IMR-90 (cell line): ENCODE measurements around the gene CSGALNACT2. TPM values are rescaled to one million over a fixed set of nuclear protein-coding genes. Genes with fewer than 3 reads are reported as not detected.

ENCODE experiments used
- ATAC-seq: fragments of 200-7000 bp; cut with Tn5 transposase; 2 replicates; pipeline ENCODE4 v1.9.1; 2020; ENCODE audit warnings: low read depth, mild to moderate bottlenecking, moderate library complexity
- BruUV-seq: library from RNA; stranded (reverse); fragments of 400-500 nt; replicated peaks from 2 replicates; lab custom pipeline; 2021; lab: Mats Ljungman, UMichigan
- CTCF ChIA-PET: fragments of 300-600 bp; formaldehyde crosslinking; extraction: SDS; loops from one replicate; lab custom pipeline; 2021; ENCODE audit warnings: antibody characterized with exemption; lab: Yijun Ruan, JAX
- POLR2A ChIA-PET: fragments of 300-600 bp; sonication (Branson Sonifier 250); formaldehyde crosslinking; loops from one replicate; lab custom pipeline; 2022; ENCODE audit warnings: antibody characterized with exemption; ENCODE audit not compliant: unreplicated experiment; lab: Charles Lee
- DNase-seq: peaks from one replicate; pipeline ENCODE4 v3.0.0; 2013
- H2AFZ ChIP-seq: replicated peaks from 2 replicates; pipeline ENCODE3; 2013; ENCODE audit warnings: low read length, mild to moderate bottlenecking; ENCODE audit not compliant: poor library complexity
- H2AK5ac ChIP-seq: 2 replicates; pipeline ENCODE4 v1.6.1; 2013; ENCODE audit warnings: low read depth, low read length, inconsistent platforms
- H2AK9ac ChIP-seq: replicated peaks from 2 replicates; pipeline ENCODE3; 2013; ENCODE audit warnings: mild to moderate bottlenecking, low read depth, low read length, moderate library complexity; ENCODE audit not compliant: poor library complexity
- H2BK120ac ChIP-seq: 2 replicates; pipeline ENCODE4 v1.6.1; 2013; ENCODE audit warnings: low read depth, low read length, inconsistent platforms
- H2BK15ac ChIP-seq: 3 replicates; pipeline ENCODE4 v1.6.1; 2013; ENCODE audit warnings: low read depth, low read length, inconsistent platforms
- H2BK20ac ChIP-seq: 2 replicates; pipeline ENCODE4 v1.6.1; 2013; ENCODE audit warnings: low read depth, mild to moderate bottlenecking, inconsistent platforms, low read length, moderate library complexity
- H2BK5ac ChIP-seq: 2 replicates; pipeline ENCODE4 v1.6.1; 2013; ENCODE audit warnings: mild to moderate bottlenecking, low read depth, low read length, inconsistent platforms; ENCODE audit not compliant: poor library complexity, severe bottlenecking
- H3K14ac ChIP-seq: replicated peaks from 2 replicates; pipeline ENCODE4 v1.6.1; 2013; ENCODE audit warnings: low read depth, low read length, inconsistent platforms
- H3K18ac ChIP-seq: 2 replicates; pipeline ENCODE4 v1.6.1; 2013; ENCODE audit warnings: low read depth, low read length, control low read depth
- H3K23ac ChIP-seq: 2 replicates; pipeline ENCODE4 v1.6.1; 2013; ENCODE audit warnings: low read depth, low read length, inconsistent platforms
- H3K27ac ChIP-seq: 2 replicates; pipeline ENCODE4 v1.5.1; 2013; ENCODE audit warnings: mild to moderate bottlenecking, control low read depth, low read length; ENCODE audit not compliant: insufficient read depth
- H3K27me3 ChIP-seq: 2 replicates; pipeline ENCODE4 v1.6.1; 2013; ENCODE audit warnings: low read length; ENCODE audit not compliant: control insufficient read depth, insufficient read depth
- H3K36me3 ChIP-seq: 2 replicates; pipeline ENCODE4 v1.6.1; 2013; ENCODE audit warnings: low read length, mixed read lengths; ENCODE audit not compliant: control insufficient read depth, insufficient read depth
- H3K4ac ChIP-seq: 2 replicates; pipeline ENCODE4 v1.6.1; 2013; ENCODE audit warnings: low read depth, low read length, inconsistent platforms
- H3K4me1 ChIP-seq: 2 replicates; pipeline ENCODE4 v1.6.1; 2013; ENCODE audit warnings: low read length, mixed read lengths; ENCODE audit not compliant: control insufficient read depth, insufficient read depth
- H3K4me2 ChIP-seq: 2 replicates; pipeline ENCODE4 v1.6.1; 2013; ENCODE audit warnings: low read depth, mild to moderate bottlenecking, control low read depth, low read length, moderate library complexity
- H3K4me3 ChIP-seq: 2 replicates; pipeline ENCODE4 v1.5.1; 2013; ENCODE audit warnings: low read depth, mild to moderate bottlenecking, control low read depth, low read length, moderate library complexity; ENCODE audit not compliant: insufficient read depth
- H3K56ac ChIP-seq: 2 replicates; pipeline ENCODE4 v1.6.1; 2013; ENCODE audit warnings: low read length, inconsistent platforms; ENCODE audit not compliant: insufficient read depth; ENCODE audit errors: extremely low read depth
- H3K79me1 ChIP-seq, 2 experiments: 2 replicates each; pipeline ENCODE4 v1.6.1; 2013; ENCODE audit warnings: low read length in 2 of 2, inconsistent platforms in 1 of 2, low read depth in 1 of 2
- H3K9ac ChIP-seq: 2 replicates; pipeline ENCODE4 v1.6.1; 2013; ENCODE audit warnings: low read depth, low read length, control low read depth
- H3K9me1 ChIP-seq: 2 replicates; pipeline ENCODE4 v1.6.1; 2013; ENCODE audit warnings: low read length, inconsistent platforms; ENCODE audit not compliant: insufficient read depth
- H3K9me3 ChIP-seq: 2 replicates; pipeline ENCODE4 v1.6.1; 2013; ENCODE audit warnings: low read length; ENCODE audit not compliant: control insufficient read depth, insufficient read depth
- H4K20me1 ChIP-seq: 2 replicates; pipeline ENCODE4 v1.6.1; 2013; ENCODE audit warnings: low read length, inconsistent platforms; ENCODE audit not compliant: insufficient read depth
- H4K5ac ChIP-seq: 2 replicates; pipeline ENCODE4 v1.6.1; 2013; ENCODE audit warnings: mild to moderate bottlenecking, low read depth, low read length, control low read depth
- H4K8ac ChIP-seq, 2 experiments: 2 replicates each; pipeline ENCODE4 v1.6.1; 2013; ENCODE audit warnings: low read depth in 2 of 2, low read length in 2 of 2, control low read depth in 1 of 2, inconsistent platforms in 1 of 2
- H4K91ac ChIP-seq: 2 replicates; pipeline ENCODE4 v1.6.1; 2013; ENCODE audit warnings: low read depth, low read length, inconsistent platforms; ENCODE audit not compliant: insufficient read depth
- WGBS, 2 experiments: methylation state at CpG; one replicate each; pipeline versions ENCODE4 v1.1.5 to v1.1.7; 2013; ENCODE audit warnings: missing lambda C conversion rate in 2 of 2; ENCODE audit not compliant: insufficient read length in 1 of 2; ENCODE audit errors: extremely low coverage in 2 of 2; 5-methylcytosine and 5-hydroxymethylcytosine counted together
- dilution Hi-C: fragments of 300-500 bp; cut with HindIII; formaldehyde crosslinking; loops from one replicate; pipeline ENCODE4 v1.14.3; 2018; ENCODE audit warnings: low sequenced_read_pairs; ENCODE audit not compliant: unreplicated experiment
- in situ Hi-C: fragments of 300-500 bp; cut with MboI; formaldehyde crosslinking; loops from 3 replicates; pipeline ENCODE4 v1.14.3; 2019; ENCODE audit warnings: low sequenced_read_pairs, inconsistent platforms, mixed read lengths
- intact Hi-C: fragments of 100-400 bp; cut with micrococcal nuclease; formaldehyde crosslinking; loops from 2 replicates; pipeline ENCODE4 v1.10.0; 2022
- polyA plus RNA-seq, 3 experiments: library from polyadenylated mRNA; depleted of rRNA; stranded (reverse); fragments of >200 nt; gene quantifications; 2 replicates each; pipeline ENCODE4 v1.2.3, GENCODE V29; 2012; ENCODE audit warnings: low replicate concordance in 1 of 3
- total RNA-seq: library from RNA; depleted of rRNA; stranded (reverse); fragments of >200 nt; gene quantifications from 2 replicates; pipeline ENCODE4 v1.2.3, GENCODE V29; 2012
- TF ChIP-seq, protein P1 (sequence below): conservative IDR thresholded peaks from 2 replicates; pipeline ENCODE4 v1.5.1; 2012; ENCODE audit warnings: mild to moderate bottlenecking, low read depth, low read length, improper control_type of control experiment

The CSGALNACT2 gene
- total and polyA plus RNA-seq, 2 of the 4 experiments (the other 2 are of a cell fraction) = 6.5 to 13.1 TPM

DNA sequence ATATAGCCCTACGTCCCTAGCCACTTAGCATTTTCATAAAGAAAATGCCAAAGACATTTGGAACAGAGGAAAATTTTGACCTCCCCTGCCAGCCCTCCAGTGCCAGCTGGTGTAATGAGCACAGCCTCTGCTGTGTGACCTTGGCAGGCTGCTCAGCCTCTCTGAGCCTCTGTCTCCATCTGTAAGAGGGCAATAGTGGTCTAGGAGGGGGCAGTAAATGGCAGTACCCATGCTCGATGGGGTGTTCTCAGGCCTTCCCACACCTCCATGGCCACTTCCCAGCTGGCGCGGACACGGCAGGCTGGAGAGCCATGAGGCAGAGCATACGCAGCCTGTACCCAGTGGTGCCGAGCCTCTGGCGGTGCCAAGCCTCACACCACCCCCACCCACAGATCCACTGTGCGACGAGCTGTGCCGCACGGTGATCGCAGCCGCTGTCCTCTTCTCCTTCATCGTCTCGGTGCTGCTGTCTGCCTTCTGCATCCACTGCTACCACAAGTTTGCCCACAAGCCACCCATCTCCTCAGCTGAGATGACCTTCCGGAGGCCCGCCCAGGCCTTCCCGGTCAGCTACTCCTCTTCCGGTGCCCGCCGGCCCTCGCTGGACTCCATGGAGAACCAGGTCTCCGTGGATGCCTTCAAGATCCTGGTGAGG lies 24.0 kb upstream of the CSGALNACT2 start:
- H3K27me3 ChIP-seq = peaks cover 23% of the 10 kb centered on the region; the same call in 1 of the 2 replicates
- no peak overlapping the region for H2BK120ac ChIP-seq
- intact Hi-C loops (no loop called here), dilution Hi-C loops (no loop called here), in situ Hi-C loops (no loop called here)
- ATAC-seq (no peak), DNase-seq (no peak)
- no peaks in the 10 kb centered on the region for H3K79me1 ChIP-seq
- H3K18ac ChIP-seq = no peak overlapping the region
- H3K27ac ChIP-seq = no peak overlapping the region
- no peaks in the 10 kb centered on the region for H3K36me3 ChIP-seq
- no peak overlapping the region for H4K5ac ChIP-seq
- no peaks in the 10 kb centered on the region for H4K20me1 ChIP-seq
- H2AK5ac ChIP-seq = no peak overlapping the region
- H2BK5ac ChIP-seq = no peak overlapping the region
- H2AK9ac ChIP-seq = no peak overlapping the region
- H3K56ac ChIP-seq = no peak overlapping the region
- BruUV-seq = no TSS peak
- H3K4me1 ChIP-seq = peaks cover 10% of the 10 kb centered on the region
- H3K4ac ChIP-seq = no peak overlapping the region
- no peak overlapping the region for H4K91ac ChIP-seq
- H3K23ac ChIP-seq = no peak overlapping the region
- H3K9me3 ChIP-seq = no peaks in the 10 kb centered on the region
- TF ChIP-seq, protein P1, sequence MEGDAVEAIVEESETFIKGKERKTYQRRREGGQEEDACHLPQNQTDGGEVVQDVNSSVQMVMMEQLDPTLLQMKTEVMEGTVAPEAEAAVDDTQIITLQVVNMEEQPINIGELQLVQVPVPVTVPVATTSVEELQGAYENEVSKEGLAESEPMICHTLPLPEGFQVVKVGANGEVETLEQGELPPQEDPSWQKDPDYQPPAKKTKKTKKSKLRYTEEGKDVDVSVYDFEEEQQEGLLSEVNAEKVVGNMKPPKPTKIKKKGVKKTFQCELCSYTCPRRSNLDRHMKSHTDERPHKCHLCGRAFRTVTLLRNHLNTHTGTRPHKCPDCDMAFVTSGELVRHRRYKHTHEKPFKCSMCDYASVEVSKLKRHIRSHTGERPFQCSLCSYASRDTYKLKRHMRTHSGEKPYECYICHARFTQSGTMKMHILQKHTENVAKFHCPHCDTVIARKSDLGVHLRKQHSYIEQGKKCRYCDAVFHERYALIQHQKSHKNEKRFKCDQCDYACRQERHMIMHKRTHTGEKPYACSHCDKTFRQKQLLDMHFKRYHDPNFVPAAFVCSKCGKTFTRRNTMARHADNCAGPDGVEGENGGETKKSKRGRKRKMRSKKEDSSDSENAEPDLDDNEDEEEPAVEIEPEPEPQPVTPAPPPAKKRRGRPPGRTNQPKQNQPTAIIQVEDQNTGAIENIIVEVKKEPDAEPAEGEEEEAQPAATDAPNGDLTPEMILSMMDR = no peak
- no peak overlapping the region for H3K9ac ChIP-seq
- no peak overlapping the region for H2BK20ac ChIP-seq
- no peak overlapping the region for H2BK15ac ChIP-seq
- CTCF ChIA-PET = no interaction called here
- POLR2A ChIA-PET = no interaction called here
- no peak overlapping the region for H4K8ac ChIP-seq
- no peaks in the 10 kb centered on the region for H3K9me1 ChIP-seq
- no peak overlapping the region for H3K4me3 ChIP-seq
- WGBS, 2 experiments = 91% methylated on average over 16 of the region's 24 CpGs; no CpG with 5 or more reads in 1 of the 2 experiments
- H2AFZ ChIP-seq = no peak overlapping the region
- no peak overlapping the region for H3K14ac ChIP-seq
- no peak overlapping the region for H3K4me2 ChIP-seq
